Keratinocyte (primary cell): ENCODE measurements around the gene CHID1. TPM values are rescaled to one million over a fixed set of nuclear protein-coding genes. Genes with fewer than 3 reads are reported as not detected.

Experiments
- DNase-seq: peaks from one replicate; pipeline ENCODE4 v3.0.0-alpha.2; 2011; ENCODE audit warnings: low read depth, missing footprints, low spot score
- FAIRE-seq: peaks from 2 replicates; lab custom pipeline; 2011; peaks lifted over from hg19 to GRCh38; lab: Jason Lieb, UNC
- H2AFZ ChIP-seq: 2 replicates; pipeline ENCODE4 v1.6.0; 2012; ENCODE audit warnings: low read length, control low read depth, inconsistent platforms; ENCODE audit not compliant: control insufficient read depth
- H3K27ac ChIP-seq: 2 replicates; pipeline ENCODE4 v1.5.1; 2011; ENCODE audit warnings: low read length; ENCODE audit not compliant: control insufficient read depth, insufficient read depth
- H3K27me3 ChIP-seq: 3 replicates; pipeline ENCODE4 v1.6.0; 2011; ENCODE audit warnings: low read length; ENCODE audit not compliant: control insufficient read depth, insufficient read depth; ENCODE audit errors: extremely low read depth
- H3K36me3 ChIP-seq, 2 experiments: 2 replicates in 1 of 2; 3 replicates in 1 of 2; pipeline ENCODE4 v1.5.1; 2011; ENCODE audit warnings: low read length in 2 of 2, mild to moderate bottlenecking in 1 of 2; ENCODE audit not compliant: control insufficient read depth in 2 of 2, insufficient read depth in 2 of 2; ENCODE audit errors: extremely low read depth in 1 of 2
- H3K4me1 ChIP-seq: 3 replicates; pipeline ENCODE4 v1.5.1; 2011; ENCODE audit warnings: low read length; ENCODE audit not compliant: control insufficient read depth, insufficient read depth; ENCODE audit errors: extremely low read depth
- H3K4me2 ChIP-seq: 3 replicates; pipeline ENCODE4 v1.6.0; 2011; ENCODE audit warnings: low read depth, low read length; ENCODE audit not compliant: control insufficient read depth, insufficient read depth; ENCODE audit errors: extremely low read depth
- H3K4me3 ChIP-seq, 3 experiments: fragments of 200-600 bp in 1 of 3; sonication (generic) in 1 of 3; 2 replicates in 2 of 3; 3 replicates in 1 of 3; pipeline ENCODE4 v1.5.1; 2011 to 2016; ENCODE audit warnings: low read length in 3 of 3, mild to moderate bottlenecking in 3 of 3, control low read depth in 2 of 3, inconsistent platforms in 1 of 3, low read depth in 1 of 3, mixed read lengths in 1 of 3, mixed run types in 1 of 3, moderate library complexity in 1 of 3; ENCODE audit not compliant: control insufficient read depth in 2 of 3, insufficient read depth in 2 of 3; ENCODE audit errors: extremely low read depth in 1 of 3
- H3K79me2 ChIP-seq: 2 replicates; pipeline ENCODE4 v1.6.0; 2012; ENCODE audit warnings: low read length; ENCODE audit not compliant: control insufficient read depth, insufficient read depth
- H3K9ac ChIP-seq: 3 replicates; pipeline ENCODE4 v1.6.0; 2011; ENCODE audit warnings: low read length; ENCODE audit not compliant: control insufficient read depth, insufficient read depth; ENCODE audit errors: extremely low read depth
- H3K9me1 ChIP-seq: 3 replicates; pipeline ENCODE4 v1.6.0; 2011; ENCODE audit warnings: low read length; ENCODE audit not compliant: control insufficient read depth, insufficient read depth; ENCODE audit errors: extremely low read depth
- H3K9me3 ChIP-seq: 2 replicates; pipeline ENCODE4 v1.5.1; 2012; ENCODE audit warnings: low read depth, low read length; ENCODE audit not compliant: control insufficient read depth
- H4K20me1 ChIP-seq: 3 replicates; pipeline ENCODE4 v1.6.0; 2011; ENCODE audit warnings: low read length; ENCODE audit not compliant: control insufficient read depth, insufficient read depth; ENCODE audit errors: extremely low read depth
- EZH2 ChIP-seq: IDR thresholded peaks from one replicate; pipeline ENCODE4 v1.6.1; 2012; ENCODE audit warnings: inconsistent platforms, mild to moderate bottlenecking, low read length, moderate library complexity
- dilution Hi-C: fragments of 300-500 bp; cut with MboI; formaldehyde crosslinking; loops from one replicate; pipeline ENCODE4 v1.7.0; 2020; ENCODE audit warnings: low sequenced_read_pairs; ENCODE audit not compliant: extremely low pct_ligation_motif_present
- polyA plus RNA-seq, 5 experiments: library from polyadenylated mRNA; depleted of rRNA in 3 of 5; stranded (reverse) in 3 of 5; stranded (forward) in 1 of 5; unstranded in 1 of 5; fragments of >200 nt; gene quantifications; 1 replicate in 1 of 5; 2 replicates in 3 of 5; 3 replicates in 1 of 5; pipeline versions ENCODE4 v1.2.1 to v1.2.3, GENCODE V29; 2011 to 2012; ENCODE audit warnings: missing spikeins in 2 of 5, low read depth in 1 of 5, low replicate concordance in 1 of 5
- TF ChIP-seq, protein P1 (sequence below), 3 experiments: IDR thresholded peaks in 1 of 3; conservative IDR thresholded peaks in 1 of 3; optimal IDR thresholded peaks in 1 of 3; 2 replicates in 2 of 3; 3 replicates in 1 of 3; pipeline versions ENCODE3 to v1.5.1; 2011; ENCODE audit warnings: low read length in 3 of 3, mild to moderate bottlenecking in 3 of 3, moderate library complexity in 2 of 3, control low read depth in 1 of 3, inconsistent platforms in 1 of 3; ENCODE audit not compliant: insufficient read depth in 2 of 3; ENCODE audit errors: extremely low read depth in 1 of 3

Gene CHID1
- polyA plus RNA-seq, 1 donor (not counting 4 experiments of a cell fraction or from before 2014, with no cell fraction given), result 23.0 TPM

- Histone ChIP-seq H3K9ac (no peak overlapping the region), H3K4me1 (peaks cover 43% of the 10 kb centered on the region), H3K4me2 (peak overlapping the region; percentile 32), H3K79me2 (peaks cover 19% of the 10 kb centered on the region), H2AFZ (no peak overlapping the region), H3K9me1 (peaks cover 5% of the 10 kb centered on the region), H3K27me3 (no peaks in the 10 kb centered on the region), H4K20me1 (peaks cover 7% of the 10 kb centered on the region), H3K36me3 (peaks cover 3 to 4% of the 10 kb centered on the region in 2 experiments), H3K9me3 (no peaks in the 10 kb centered on the region), H3K27ac (no peak overlapping the region), H3K4me3 (no peak overlapping the region)
- FAIRE-seq (no peak), DNase-seq (no peak)
- dilution Hi-C loops, result no loop called here
- no peak for TF ChIP-seq EZH2
- TF ChIP-seq, protein P1, sequence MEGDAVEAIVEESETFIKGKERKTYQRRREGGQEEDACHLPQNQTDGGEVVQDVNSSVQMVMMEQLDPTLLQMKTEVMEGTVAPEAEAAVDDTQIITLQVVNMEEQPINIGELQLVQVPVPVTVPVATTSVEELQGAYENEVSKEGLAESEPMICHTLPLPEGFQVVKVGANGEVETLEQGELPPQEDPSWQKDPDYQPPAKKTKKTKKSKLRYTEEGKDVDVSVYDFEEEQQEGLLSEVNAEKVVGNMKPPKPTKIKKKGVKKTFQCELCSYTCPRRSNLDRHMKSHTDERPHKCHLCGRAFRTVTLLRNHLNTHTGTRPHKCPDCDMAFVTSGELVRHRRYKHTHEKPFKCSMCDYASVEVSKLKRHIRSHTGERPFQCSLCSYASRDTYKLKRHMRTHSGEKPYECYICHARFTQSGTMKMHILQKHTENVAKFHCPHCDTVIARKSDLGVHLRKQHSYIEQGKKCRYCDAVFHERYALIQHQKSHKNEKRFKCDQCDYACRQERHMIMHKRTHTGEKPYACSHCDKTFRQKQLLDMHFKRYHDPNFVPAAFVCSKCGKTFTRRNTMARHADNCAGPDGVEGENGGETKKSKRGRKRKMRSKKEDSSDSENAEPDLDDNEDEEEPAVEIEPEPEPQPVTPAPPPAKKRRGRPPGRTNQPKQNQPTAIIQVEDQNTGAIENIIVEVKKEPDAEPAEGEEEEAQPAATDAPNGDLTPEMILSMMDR (optimal IDR thresholded peaks at IDR 0.05 in 1 of 3, IDR thresholded peaks at IDR 0.05 in 1 of 3, conservative IDR thresholded peaks at IDR 0.05 in 1 of 3; ENCODE audit: extremely low read depth in 1 of 3, insufficient read depth in 2 of 3, low read length in 3 of 3), result no peak
These were observed 61.3 kb downstream of the CHID1 start for GRCh38 chr11:849104-849824.

DNA sequence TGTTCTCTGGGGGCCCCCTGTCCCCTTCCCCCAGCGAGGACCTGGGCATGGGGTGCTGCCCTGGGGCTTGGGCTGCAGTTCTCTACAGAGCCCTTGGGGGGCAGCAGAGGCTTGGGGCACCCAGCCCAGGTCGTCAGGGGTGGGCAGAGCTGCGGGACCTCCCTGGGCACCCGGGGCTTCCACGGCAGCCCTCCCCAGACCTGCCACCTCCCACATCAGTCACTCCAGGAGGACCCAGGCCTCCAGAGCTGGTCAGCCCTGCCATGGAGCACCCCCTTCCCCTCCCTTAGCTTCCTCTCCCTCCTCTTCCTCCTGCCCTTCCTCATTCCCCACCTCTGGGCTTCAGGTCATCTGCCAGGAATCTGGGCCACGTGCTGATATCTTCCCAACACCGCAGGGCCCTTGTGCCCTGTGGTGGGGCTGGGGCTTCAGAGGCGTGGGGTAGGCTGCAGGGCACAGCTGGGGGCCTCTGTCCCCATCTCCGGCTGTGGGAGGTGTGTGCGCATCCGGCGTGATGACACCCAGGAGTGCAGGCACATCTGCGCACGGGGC is 62.2 kb downstream of the CHID1 start:
- no peak for TF ChIP-seq EZH2
- TF ChIP-seq, protein P1 (optimal IDR thresholded peaks at IDR 0.05 in 1 of 3, IDR thresholded peaks at IDR 0.05 in 1 of 3, conservative IDR thresholded peaks at IDR 0.05 in 1 of 3; ENCODE audit: extremely low read depth in 1 of 3, insufficient read depth in 2 of 3, low read length in 3 of 3), result peak in 2 of 3 experiments; percentile 69 to 96
- Histone ChIP-seq H3K9me1 (peaks cover 5% of the 10 kb centered on the region), H3K27me3 (no peaks in the 10 kb centered on the region), H3K9ac (no peak overlapping the region), H3K27ac (no peak overlapping the region), H3K4me3 (no peak overlapping the region), H3K79me2 (peaks cover 19% of the 10 kb centered on the region), H3K9me3 (no peaks in the 10 kb centered on the region), H3K36me3 (peaks cover 3 to 4% of the 10 kb centered on the region in 2 experiments), H2AFZ (no peak overlapping the region), H3K4me1 (peaks cover 48% of the 10 kb centered on the region), H4K20me1 (peaks cover 7% of the 10 kb centered on the region), H3K4me2 (no peak overlapping the region)
- DNase-seq (no peak), FAIRE-seq (no peak)
- dilution Hi-C loops, result no loop called here
